Neural cell (in vitro differentiated cells): ENCODE data around the gene DENND2A. TPM values are rescaled to one million over a fixed set of nuclear protein-coding genes. Genes with fewer than 3 reads are reported as not detected.

Experiments used
- H2AFZ ChIP-seq: fragments of 200-600, 300-800 bp; sonication (generic), shearing (Covaris generic); 2 replicates; pipeline ENCODE4 v1.6.0; 2014; ENCODE audit warnings: low read depth, mild to moderate bottlenecking, antibody characterized with exemption, low read length, moderate library complexity
- H3F3A ChIP-seq: fragments of 200-600 bp; shearing (Covaris generic); 2 replicates; pipeline ENCODE4 v1.6.1; 2016; ENCODE audit warnings: mild to moderate bottlenecking, moderate library complexity, mixed read lengths, antibody characterized with exemption, low read length; ENCODE audit not compliant: insufficient read depth, poor library complexity, severe bottlenecking
- H3K27ac ChIP-seq: fragments of 200-600, 300-800 bp; sonication (generic), shearing (Covaris generic); 2 replicates; pipeline ENCODE4 v1.5.1; 2014; ENCODE audit warnings: mild to moderate bottlenecking, low read length, moderate library complexity
- H3K27me3 ChIP-seq: fragments of 300-800, 200-600 bp; sonication (generic), shearing (Covaris generic); 2 replicates; pipeline ENCODE4 v1.6.0; 2014; ENCODE audit warnings: mild to moderate bottlenecking, low read depth, low read length, moderate library complexity; ENCODE audit not compliant: insufficient read depth
- H3K36me3 ChIP-seq: fragments of 300-800, 200-600 bp; sonication (generic), shearing (Covaris generic); 2 replicates; pipeline ENCODE4 v1.5.1; 2014; ENCODE audit warnings: mild to moderate bottlenecking, antibody characterized with exemption, low read length, moderate library complexity; ENCODE audit not compliant: insufficient read depth
- H3K4me2 ChIP-seq: fragments of 300-800, 200-600 bp; sonication (generic), shearing (Covaris generic); 2 replicates; pipeline ENCODE4 v1.6.0; 2014; ENCODE audit warnings: mild to moderate bottlenecking, low read length
- H3K4me3 ChIP-seq: fragments of 300-800, 200-600 bp; sonication (generic), shearing (Covaris generic); 2 replicates; pipeline ENCODE4 v1.5.1; 2014; ENCODE audit warnings: mild to moderate bottlenecking, low read length, moderate library complexity
- H3K79me2 ChIP-seq: fragments of 200-600 bp; shearing (Covaris generic); replicated peaks from 2 replicates; pipeline ENCODE4 v1.6.0; 2014; ENCODE audit warnings: mild to moderate bottlenecking, low read length, moderate library complexity; ENCODE audit not compliant: insufficient read depth
- H3K9ac ChIP-seq: fragments of 300-800, 200-600 bp; sonication (generic), shearing (Covaris generic); 2 replicates; pipeline ENCODE4 v1.6.1; 2016; ENCODE audit warnings: mild to moderate bottlenecking, low read length, mixed read lengths
- H3K9me2 ChIP-seq: fragments of 200-600 bp; shearing (Covaris generic); 2 replicates; pipeline ENCODE4 v1.6.1; 2016; ENCODE audit warnings: mild to moderate bottlenecking, low read length, mixed read lengths; ENCODE audit not compliant: insufficient read depth
- H3K9me3 ChIP-seq: fragments of 200-600, 300-800 bp; sonication (generic), shearing (Covaris generic); 2 replicates; pipeline ENCODE4 v1.6.1; 2016; ENCODE audit warnings: mild to moderate bottlenecking, mixed run types, low read length, moderate library complexity, mixed read lengths
- H4K20me1 ChIP-seq: fragments of 200-600 bp; shearing (Covaris generic); 2 replicates; pipeline ENCODE4 v1.6.1; 2016; ENCODE audit warnings: mild to moderate bottlenecking, mixed run types; ENCODE audit not compliant: insufficient read depth
- CTCF ChIP-seq: fragments of 450-650 bp; IDR thresholded peaks from 2 replicates; pipeline ENCODE4 v1.5.1; 2014; ENCODE audit warnings: antibody characterized with exemption, mild to moderate bottlenecking, moderate library complexity; ENCODE audit not compliant: poor library complexity, severe bottlenecking
- EP300 ChIP-seq: fragments of 450-650 bp; conservative IDR thresholded peaks from 2 replicates; pipeline ENCODE4 v1.6.1; 2014; ENCODE audit warnings: antibody characterized with exemption, mild to moderate bottlenecking, moderate library complexity; ENCODE audit not compliant: poor library complexity, severe bottlenecking
- EZH2 ChIP-seq: fragments of 200-600, 300-800 bp; shearing (Covaris generic), sonication (generic); IDR thresholded peaks from 2 replicates; pipeline ENCODE4 v1.6.1; 2014; ENCODE audit warnings: antibody characterized with exemption, low read length, borderline replicate concordance, mild to moderate bottlenecking; ENCODE audit not compliant: insufficient read depth, poor library complexity, severe bottlenecking
- MXI1 ChIP-seq: fragments of 450-650 bp; conservative IDR thresholded peaks from 2 replicates; pipeline ENCODE4 v1.6.1; 2014; ENCODE audit warnings: antibody characterized with exemption, mild to moderate bottlenecking; ENCODE audit not compliant: poor library complexity, severe bottlenecking
- POLR2AphosphoS5 ChIP-seq: IDR thresholded peaks from 2 replicates; pipeline ENCODE4 v1.6.1; 2012
- RAD21 ChIP-seq: fragments of 450-650 bp; conservative IDR thresholded peaks from 2 replicates; pipeline ENCODE4 v1.6.1; 2014; ENCODE audit warnings: antibody characterized with exemption, mild to moderate bottlenecking, moderate library complexity
- SMC3 ChIP-seq: fragments of 450-650 bp; conservative IDR thresholded peaks from 2 replicates; pipeline ENCODE4 v1.6.1; 2014; ENCODE audit warnings: antibody characterized with exemption, mild to moderate bottlenecking, moderate library complexity; ENCODE audit not compliant: poor library complexity
- TAF1 ChIP-seq: IDR thresholded peaks from 2 replicates; pipeline ENCODE4 v1.6.1; 2012; ENCODE audit warnings: low read depth
- polyA plus RNA-seq: library from polyadenylated mRNA; depleted of rRNA; stranded (reverse); fragments of >200 nt; gene quantifications from 2 replicates; pipeline ENCODE4 v1.2.3, GENCODE V29; 2014
- TF ChIP-seq, protein P1 (sequence below): IDR thresholded peaks from 2 replicates; pipeline ENCODE4 v1.6.1; 2012; ENCODE audit warnings: borderline replicate concordance

DENND2A gene
- polyA plus RNA-seq, 1 donor from 2014 or later: 21.7 TPM

GRCh38 chr7:140688341-140688740, 47.7 kb upstream of the DENND2A start:
- TF ChIP-seq MXI1 (no peak), EP300 (no peak), SMC3 (no peak), EZH2 (no peak), CTCF (no peak), TAF1 (no peak), RAD21 (no peak), POLR2AphosphoS5 (no peak)
- TF ChIP-seq, protein P1, sequence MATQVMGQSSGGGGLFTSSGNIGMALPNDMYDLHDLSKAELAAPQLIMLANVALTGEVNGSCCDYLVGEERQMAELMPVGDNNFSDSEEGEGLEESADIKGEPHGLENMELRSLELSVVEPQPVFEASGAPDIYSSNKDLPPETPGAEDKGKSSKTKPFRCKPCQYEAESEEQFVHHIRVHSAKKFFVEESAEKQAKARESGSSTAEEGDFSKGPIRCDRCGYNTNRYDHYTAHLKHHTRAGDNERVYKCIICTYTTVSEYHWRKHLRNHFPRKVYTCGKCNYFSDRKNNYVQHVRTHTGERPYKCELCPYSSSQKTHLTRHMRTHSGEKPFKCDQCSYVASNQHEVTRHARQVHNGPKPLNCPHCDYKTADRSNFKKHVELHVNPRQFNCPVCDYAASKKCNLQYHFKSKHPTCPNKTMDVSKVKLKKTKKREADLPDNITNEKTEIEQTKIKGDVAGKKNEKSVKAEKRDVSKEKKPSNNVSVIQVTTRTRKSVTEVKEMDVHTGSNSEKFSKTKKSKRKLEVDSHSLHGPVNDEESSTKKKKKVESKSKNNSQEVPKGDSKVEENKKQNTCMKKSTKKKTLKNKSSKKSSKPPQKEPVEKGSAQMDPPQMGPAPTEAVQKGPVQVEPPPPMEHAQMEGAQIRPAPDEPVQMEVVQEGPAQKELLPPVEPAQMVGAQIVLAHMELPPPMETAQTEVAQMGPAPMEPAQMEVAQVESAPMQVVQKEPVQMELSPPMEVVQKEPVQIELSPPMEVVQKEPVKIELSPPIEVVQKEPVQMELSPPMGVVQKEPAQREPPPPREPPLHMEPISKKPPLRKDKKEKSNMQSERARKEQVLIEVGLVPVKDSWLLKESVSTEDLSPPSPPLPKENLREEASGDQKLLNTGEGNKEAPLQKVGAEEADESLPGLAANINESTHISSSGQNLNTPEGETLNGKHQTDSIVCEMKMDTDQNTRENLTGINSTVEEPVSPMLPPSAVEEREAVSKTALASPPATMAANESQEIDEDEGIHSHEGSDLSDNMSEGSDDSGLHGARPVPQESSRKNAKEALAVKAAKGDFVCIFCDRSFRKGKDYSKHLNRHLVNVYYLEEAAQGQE: no peak
- Histone ChIP-seq H3K36me3 (no peaks in the 10 kb centered on the region), H3F3A (no peaks in the 10 kb centered on the region), H3K9me3 (no peaks in the 10 kb centered on the region), H3K4me2 (no peak overlapping the region), H3K4me3 (no peak overlapping the region), H4K20me1 (no peaks in the 10 kb centered on the region), H3K27ac (no peak overlapping the region), H3K79me2 (no peaks in the 10 kb centered on the region), H2AFZ (no peak overlapping the region), H3K27me3 (no peaks in the 10 kb centered on the region), H3K9ac (no peak overlapping the region), H3K9me2 (no peaks in the 10 kb centered on the region)

- no peak overlapping the region for H3K4me3 ChIP-seq
- no peaks in the 10 kb centered on the region for H3K79me2 ChIP-seq
- no peak overlapping the region for H2AFZ ChIP-seq
- H4K20me1 ChIP-seq: no peaks in the 10 kb centered on the region
- no peaks in the 10 kb centered on the region for H3K9me2 ChIP-seq
- no peak for TF ChIP-seq TAF1
- TF ChIP-seq MXI1: no peak
- TF ChIP-seq CTCF: no peak
- no peak for TF ChIP-seq EZH2
- no peak for TF ChIP-seq POLR2AphosphoS5
- no peak for TF ChIP-seq SMC3
- no peak for TF ChIP-seq RAD21
- TF ChIP-seq, protein P1: no peak
- no peak for TF ChIP-seq EP300
- no peak overlapping the region for H3K4me2 ChIP-seq
- no peaks in the 10 kb centered on the region for H3K36me3 ChIP-seq
- H3K27me3 ChIP-seq: no peaks in the 10 kb centered on the region
- H3K9me3 ChIP-seq: no peaks in the 10 kb centered on the region
- no peaks in the 10 kb centered on the region for H3F3A ChIP-seq
- no peak overlapping the region for H3K9ac ChIP-seq
- H3K27ac ChIP-seq: no peak overlapping the region
Measured at GRCh38 chr7:140686921-140687320, 46.3 kb upstream of the DENND2A start.
